HG03097 (cell line): ENCODE data around the gene RGCC.

Experiments used
- ATAC-seq: cut with Tn5 transposase; IDR thresholded peaks from one replicate; pipeline ENCODE4 v1.9.1; 2021; ENCODE audit not compliant: unreplicated experiment, low FRiP score

RGCC gene

DNA sequence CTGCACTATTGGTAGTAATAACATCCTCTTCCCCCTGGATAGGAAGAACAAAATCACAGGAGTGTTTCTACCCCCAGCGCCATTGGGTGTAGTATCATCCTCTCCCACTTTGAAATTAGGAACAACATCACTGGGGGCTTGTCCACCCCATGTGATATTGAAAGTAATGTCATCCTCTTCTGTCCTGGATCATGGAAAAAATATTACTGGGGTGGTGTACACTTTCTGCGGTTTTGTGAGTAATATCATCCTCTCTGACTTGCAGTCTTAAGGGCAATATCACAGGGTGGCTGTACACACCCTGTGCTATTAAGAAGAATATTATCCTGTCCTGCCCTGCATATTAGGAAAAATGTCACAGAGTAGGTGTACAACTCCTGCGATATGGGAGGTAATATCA is 4.9 kb upstream of the RGCC start:
- no peak for ATAC-seq

DNA sequence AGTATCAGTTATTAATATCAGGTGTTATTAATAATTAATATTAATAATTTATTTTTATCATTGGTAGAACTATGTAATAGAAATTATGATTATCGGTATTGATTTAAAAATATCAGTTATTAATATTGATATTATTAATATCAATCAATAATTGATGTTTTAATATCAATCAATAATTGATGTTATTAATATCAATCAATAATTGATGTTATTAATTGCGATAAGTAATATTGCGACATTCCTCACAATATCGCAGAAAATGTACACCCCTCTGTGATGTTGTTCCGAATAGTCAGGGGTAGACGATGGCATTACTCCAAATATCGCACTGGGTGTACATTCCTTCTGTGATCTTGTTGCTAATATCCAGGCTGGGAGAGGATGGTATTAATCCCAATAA is 3.7 kb upstream of the RGCC start:
- ATAC-seq, result no peak

DNA sequence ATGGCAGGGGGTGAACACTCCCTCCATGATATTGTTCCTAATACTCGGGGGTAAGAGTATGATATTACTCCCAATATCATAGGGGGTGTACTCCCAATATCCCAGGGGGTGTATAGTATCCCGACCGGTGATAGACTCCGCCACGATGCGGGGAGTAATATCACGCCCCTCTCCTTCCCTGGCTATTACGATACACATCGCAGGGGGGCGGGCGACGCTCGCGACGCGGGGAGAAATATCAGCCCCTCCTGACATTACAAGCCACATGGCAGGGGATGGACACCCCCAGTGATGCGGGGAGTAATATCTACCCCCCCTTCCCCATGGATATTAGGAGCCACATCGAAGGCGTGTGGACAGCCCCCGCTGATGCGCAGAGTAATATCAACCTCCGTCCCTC is 3.2 kb upstream of the RGCC start:
- no peak for ATAC-seq

DNA sequence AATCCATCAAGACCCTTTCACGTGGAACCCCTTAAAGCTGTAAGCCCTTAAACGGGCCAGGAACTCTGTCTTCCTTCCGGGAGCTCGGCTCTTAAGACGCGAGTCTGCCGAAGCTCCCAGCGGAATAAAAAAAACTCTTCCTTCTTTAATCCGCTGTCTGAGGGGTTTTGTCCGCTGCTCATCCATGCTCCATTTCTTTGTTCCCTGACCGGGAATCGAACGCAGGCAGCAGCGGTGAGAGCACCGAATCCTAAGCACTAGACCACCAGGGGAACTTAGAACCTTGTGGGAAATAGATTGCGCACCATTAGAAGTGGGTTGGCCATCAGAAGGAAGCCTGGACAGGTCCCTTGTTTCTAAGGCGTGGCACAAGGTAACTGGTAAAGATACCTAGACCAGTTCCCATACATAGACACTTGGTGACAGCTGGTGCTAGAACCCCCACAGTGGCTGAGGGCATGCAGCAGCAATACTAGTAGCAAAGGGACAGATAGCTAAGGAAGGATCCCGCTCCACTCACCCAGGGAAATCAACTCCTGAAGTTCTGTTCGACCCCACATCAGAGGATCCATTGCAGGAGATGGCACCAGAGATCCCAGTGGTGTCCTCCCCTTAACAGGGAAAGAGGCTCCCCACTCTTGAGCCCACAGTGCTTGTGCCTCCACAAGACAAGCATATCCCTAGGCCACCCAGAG is 1.5 kb upstream of the RGCC start:
- ATAC-seq, result no peak

DNA sequence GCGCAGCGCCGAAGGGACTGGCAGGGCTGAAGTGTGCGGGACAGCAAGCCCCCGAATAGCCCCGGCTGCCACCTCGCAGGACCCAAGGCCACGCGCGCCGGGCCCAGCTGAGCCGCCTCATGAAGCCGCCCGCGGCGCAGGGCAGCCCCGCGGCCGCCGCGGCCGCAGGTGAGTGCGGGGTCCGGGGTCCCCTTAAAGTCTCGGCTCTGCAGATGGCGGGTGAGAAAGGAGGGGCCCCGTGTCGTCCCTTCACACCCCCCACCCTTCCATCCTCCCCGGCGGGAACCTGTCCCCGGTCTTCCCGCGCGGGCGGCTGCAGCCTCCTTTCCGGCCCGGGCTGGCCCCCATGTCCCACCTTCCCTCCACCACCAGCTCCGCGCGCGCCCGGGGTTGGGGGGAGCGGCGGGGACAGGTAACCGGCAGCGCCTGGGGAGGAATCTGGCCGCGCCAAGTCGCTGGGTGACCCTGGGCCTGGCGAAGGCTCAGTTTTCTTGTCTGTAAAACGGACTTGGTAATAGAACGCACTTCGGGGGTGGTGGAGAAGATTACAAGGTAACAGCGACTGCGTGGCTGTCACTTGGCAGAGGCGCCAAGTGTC is 338 bp downstream of the RGCC start:
- no peak for ATAC-seq

DNA sequence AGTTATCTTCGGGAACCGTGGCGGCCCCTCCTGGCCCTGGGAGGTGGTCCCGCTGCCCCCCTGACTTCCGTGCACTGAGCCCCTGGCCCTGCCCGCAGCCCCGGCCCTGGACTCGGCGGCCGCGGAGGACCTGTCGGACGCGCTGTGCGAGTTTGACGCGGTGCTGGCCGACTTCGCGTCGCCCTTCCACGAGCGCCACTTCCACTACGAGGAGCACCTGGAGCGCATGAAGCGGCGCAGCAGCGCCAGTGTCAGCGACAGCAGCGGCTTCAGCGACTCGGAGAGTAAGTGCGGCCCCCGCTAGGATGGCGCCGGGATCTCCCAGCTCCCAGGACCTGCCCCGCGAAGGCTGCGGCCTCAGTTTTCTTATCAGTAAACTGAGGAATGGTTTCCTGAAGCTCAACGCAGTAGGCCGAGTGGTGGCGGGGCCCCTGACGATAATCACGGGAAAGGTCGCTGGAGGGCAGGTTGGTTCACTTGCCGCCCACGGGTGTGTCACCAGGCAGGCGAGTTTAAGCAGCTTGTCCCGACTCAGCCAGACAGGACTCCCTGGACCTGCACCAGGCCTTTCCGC is 924 bp downstream of the RGCC start:
- no peak for ATAC-seq

DNA sequence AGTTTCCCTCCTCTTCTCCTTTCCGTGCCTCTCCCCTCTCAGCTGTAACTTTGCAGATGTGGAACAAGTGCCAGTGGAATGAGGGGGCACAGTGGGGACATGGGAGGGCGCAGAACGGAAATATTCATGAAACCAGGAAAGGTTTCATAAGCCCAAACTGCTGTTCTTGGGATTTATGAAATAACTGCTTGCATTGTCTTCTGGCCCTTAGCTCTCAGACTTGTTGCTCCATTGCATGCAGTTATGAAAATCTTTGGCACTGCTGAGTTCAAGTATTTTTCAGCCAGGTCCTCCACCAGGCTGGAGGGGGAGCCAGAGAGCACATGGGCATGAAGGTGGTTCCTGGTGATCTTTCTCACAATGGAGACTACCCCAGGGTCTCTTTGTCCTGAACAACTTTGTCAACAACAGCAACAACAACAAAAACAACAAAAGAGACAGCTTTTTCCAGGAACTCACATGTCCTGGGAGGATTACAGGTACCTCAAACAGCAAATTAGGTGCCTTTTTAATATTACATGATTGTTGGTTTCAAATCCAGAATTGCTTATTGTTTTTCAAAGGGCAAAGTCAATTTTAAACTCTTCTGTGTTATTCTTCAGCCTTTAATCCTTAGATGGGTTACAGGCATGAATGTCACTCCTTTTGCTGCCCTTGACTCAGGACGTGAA is 1.5 kb downstream of the RGCC start:
- ATAC-seq, result no peak

DNA sequence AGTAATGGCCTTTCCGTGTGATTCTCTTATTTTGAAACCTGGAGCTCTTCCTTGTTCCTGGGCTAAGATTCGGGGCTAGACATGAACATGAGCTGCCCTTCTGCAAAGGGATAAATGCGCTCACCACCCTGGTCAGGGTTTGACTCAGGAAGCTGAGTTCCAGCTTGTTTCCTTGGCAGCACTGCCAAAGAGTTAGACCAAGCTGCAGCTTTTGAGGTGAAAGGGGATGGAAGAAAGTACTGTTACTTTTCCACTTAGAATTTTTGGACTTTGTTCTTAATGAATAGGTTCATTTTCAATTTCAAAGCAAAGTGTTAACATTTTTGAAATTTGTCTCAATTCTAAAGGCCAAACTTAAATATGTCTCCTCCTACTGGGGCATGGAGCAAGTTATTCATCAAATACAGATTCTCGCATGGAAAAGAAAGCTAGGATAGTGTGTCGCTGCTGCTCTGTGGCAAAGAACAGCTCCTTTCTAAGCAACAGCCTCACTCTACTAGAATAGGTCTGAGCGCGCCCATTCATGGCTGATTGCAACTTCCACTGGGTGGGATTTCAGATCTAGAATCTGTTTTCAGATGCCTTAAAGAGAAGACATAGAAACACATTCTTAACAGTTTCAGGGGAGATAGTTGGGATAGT is 2.2 kb downstream of the RGCC start:
- no peak for ATAC-seq

DNA sequence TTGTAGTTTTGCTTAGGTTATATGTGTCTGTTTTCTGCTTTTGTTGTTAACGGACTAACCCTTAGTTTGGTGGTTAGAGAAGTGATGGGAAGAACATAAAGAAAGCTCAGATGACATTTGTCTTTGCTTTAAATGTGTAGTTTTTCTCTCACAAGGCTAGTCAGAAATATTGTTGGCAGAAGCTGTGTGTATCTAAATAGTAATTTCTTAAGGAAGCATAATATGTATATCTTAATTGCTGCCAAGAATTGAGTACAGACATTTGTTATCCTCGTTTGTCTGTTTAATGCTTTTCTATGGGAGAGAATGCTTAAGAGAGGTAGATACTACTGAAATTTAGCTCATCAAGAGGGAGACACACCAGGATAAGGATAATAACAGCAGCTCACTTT is 2.7 kb downstream of the RGCC start:
- ATAC-seq, result no peak

DNA sequence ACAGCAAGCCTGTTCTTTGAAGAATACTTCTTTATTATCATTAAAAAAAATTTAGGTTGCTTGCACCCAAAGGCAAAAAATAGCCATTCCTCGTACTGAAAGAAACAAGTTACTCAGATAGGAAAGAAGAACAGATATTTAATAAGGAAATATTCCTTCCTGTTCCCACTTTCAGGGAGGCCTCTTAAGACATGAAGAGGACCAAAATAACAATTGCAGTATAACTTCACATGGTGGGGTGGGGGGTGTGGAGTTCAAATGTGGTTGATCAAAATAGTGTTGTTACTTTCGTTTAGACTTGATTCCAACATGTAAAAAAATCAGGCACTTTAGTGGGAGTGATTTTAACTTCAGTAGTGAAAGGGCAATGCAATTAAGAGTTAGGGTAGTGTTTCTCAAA is 3.6 kb downstream of the RGCC start:
- no peak for ATAC-seq

DNA sequence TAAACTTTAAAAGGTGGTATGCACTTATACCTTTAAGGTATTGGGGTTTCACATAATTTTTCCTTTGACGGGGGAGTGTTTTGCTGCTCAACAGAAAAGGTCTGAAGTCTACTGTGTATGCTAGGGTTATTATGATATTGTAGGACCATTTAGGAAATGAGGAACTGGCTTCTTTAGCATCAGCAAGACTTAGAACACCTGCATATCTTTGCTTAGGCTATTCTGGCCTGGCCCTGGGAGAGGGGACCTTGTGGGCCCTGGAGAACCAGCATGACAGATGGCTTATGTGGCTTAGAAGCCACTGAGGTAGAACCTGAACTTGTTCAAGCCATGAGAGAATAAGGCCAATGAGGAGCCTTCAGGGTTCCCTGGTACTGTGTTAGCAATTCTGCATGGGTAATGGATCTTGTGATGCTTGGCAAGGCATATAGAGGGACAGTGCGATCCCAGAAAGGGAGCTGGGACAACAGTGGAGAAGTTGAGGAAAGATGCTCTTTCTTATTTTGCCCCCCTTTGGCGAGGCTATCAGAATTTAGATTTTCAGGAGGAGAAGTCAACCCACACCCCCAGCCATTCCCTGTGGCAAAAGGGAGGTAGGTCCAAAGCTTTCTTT is 4.3 kb downstream of the RGCC start:
- no peak for ATAC-seq

DNA sequence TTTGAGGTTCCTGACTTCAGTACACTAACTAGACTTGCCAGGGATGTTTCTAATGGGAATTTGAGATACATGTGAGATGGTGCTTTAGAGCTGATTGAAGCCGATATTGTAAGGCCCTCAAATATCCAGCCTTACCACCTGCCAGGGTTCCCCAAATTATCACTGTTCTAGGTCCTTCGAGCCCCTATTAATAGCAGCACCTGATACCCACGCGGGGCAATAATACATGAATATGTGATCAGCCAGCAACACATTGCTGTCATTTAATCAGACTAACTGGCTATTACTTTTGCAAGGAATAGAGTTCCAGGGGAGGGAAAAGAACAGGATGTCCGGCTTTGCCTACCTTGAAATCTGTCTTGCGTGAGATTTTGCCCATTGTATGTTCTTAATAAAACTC is 5.1 kb downstream of the RGCC start:
- ATAC-seq, result no peak

DNA sequence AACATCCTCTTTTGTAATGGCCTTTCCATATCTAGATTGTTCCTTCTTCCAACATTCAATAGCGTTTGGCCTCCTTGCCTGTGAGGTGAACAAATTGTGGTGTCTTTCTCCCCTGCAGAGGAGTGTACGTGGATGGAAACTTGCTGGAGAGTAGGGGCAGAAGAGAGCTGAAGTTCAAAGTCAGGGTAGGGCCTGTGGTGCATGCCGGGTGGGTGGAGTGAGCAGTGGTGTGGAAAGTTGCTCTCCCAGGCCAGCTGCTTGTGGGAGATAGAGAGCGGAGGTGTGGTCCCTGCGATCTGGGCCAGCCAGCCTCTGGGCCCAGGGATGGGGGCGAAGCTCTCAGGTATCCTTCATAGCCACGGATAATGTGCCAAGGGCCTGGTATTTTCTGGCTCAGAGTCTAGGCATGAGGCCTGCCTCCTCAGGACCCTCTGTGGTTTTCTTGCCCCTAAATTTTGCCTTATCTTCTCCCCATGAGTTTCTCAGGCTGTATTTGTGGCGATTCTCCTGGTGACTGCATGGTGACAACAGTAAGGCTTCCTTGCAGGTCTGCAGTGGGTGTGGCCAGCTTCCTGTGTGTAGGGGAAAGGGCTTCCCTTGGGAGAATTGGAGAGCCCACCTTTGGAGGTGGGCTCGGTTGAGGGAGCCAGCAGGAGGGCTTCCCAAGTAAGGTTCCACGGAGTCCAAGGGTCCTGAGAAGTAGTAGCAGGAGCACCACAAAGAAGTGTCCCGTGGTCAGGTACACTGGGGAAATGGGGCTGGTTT is 6.7 kb downstream of the RGCC start:
- ATAC-seq, result no peak

DNA sequence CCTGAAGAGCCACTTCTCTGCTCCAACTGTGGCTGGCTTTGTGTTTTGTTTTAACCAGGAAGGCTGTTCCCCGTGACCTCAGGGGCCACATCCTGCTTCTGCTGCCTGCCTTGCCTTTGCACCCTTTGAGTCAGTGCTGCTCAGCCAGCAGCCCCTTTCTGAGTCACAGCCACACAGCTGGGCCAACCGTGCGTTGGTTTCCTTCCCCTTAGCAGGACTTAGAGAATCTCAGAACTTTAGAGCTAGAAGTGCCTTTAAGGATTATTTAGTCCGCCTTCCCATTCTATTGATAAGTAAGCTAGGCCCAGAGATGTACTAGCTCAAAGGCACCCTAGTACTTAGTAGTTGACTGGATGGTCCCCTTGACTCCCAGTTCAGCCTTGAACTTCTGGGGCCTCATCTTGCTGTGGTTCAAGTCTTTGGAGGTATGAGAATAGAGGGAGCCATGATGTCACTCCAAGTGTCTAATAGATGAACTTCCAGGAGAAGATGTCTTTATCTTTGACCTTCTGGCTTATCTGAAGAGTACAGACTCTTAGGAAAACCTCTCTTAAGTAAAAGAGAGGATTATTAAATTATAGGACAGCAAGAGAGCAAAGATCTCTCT is 8.0 kb downstream of the RGCC start:
- peak; percentile 90 for ATAC-seq

DNA sequence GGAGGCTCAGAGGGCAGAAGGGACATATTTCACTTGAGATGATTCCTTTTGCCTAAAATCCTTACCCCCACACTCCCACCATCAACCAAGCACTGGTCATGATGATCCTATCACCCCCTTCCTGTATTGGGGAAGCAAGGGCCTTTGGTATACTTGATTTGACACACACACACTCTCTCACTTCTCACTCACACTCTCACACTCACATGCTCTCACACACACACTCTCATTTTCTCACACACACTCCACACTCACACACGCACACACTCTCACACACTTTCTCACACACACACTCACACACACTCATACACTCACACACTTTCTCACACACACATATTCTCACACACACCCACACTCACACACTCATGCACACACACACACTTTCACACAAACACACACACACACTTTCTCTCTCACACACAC is 8.6 kb downstream of the RGCC start:
- no peak for ATAC-seq

DNA sequence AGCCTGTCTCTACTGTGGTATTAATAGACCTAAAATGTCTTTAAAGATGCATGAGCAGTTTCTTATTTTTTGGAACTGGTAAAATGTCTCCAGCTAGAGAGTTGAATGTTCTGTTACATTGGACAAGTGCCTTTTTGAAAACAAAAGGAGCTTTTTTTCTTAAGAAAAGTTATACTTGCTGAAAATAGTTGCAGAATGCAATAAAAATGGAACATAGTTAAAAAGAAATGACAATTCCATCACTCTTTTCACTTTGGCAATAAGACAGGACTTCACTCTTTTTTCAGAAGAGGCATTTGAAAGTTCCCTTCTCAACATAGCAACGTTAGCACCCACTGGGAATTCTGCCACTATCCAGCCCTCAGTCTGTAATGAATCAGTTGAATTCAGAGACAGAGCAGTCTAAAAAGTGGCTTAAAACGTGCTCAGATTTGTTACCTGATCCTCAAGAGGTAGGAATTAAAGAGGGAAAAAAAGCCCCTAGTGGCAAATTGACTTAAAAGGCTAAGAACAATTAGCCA is 10.1 kb downstream of the RGCC start:
- ATAC-seq, result no peak

DNA sequence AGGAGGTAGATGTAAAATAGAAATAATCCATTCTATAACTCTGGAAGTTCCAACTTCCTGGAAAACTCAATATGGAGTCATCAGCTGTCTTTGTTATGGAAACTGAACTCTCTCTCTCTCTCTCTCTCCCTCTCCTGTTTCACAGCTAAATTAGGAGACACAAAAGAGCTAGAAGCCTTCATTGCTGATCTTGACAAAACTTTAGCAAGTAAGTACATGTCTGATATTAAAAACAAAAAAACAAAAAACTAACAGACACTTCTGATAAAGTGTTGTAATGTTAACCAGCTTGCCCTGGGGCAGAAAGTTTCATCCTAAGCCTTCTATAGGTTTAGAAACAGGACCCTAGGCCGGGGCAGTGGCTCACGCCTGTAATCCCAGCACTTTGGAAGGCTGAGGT is 11.3 kb downstream of the RGCC start:
- no peak for ATAC-seq

DNA sequence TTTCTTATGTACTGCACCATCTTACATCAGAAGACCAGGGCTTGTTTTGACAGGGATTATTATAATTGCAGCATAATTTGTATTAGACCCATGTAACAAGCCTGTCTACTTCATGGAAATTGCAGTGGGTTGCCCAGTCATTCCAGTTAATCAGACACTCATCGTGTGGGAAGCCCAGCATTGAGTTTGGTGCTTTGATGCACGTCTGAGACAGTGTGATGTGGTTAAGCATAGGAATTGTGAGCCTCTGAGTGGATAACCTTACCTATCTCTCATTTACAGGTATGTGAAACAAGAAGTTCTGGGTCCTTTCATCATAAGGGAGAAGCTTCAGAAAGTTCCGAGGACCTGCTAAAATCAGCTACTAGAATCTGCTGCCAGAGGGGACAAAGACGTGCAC is 12.8 kb downstream of the RGCC start:
- no peak for ATAC-seq

DNA sequence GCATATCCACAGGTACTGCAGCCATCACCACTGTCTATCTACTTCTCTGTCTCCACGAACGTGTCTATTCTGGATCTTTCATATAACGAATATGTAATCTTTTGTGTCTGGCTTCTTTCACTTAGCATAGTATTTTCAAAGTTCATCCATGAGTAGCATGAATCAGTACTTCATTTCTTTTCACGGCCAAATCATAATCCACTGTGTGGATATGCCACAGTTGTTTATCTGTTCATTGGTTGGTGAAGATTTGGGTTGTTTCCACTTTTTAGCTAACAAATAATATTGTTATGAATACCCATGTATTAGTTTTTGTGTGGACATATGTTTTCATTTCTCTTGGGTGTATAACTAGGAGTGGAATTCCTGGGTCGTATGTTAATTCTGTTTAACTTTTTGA is 14.4 kb downstream of the RGCC start:
- no peak for ATAC-seq

DNA sequence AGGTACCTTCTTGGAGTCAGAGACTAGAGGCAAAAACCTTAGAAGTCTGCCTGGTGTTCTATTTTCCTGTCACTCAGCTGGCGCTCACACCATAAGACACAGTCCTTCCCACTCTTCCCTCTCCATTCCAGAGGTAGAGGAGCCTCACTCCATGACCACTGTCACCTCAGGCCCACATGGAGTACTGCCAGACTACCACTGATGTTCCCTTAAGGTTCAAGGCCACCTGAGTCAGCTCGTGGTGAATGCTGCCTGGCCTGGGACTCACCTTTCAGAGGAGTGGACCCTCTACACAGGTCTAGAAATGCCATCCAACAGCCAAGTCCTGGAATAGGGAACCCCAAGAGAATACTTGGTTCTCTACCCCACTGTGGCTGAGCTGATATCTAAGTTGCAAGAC is 29.9 kb downstream of the RGCC start:
- no peak for ATAC-seq
